DND-41 (cell line): ENCODE measurements around the gene SEMA3B.

Experiments
- EZH2 ChIP-seq: IDR thresholded peaks from 3 replicates; pipeline ENCODE4 v1.6.1; 2012; ENCODE audit warnings: borderline replicate concordance, low read depth, mild to moderate bottlenecking, moderate library complexity, low read length, inconsistent platforms; ENCODE audit not compliant: severe bottlenecking
- TF ChIP-seq, protein P1 (sequence below): IDR thresholded peaks from 2 replicates; pipeline ENCODE4 v1.5.1; 2012; ENCODE audit warnings: borderline replicate concordance, low read length, moderate library complexity, mild to moderate bottlenecking; ENCODE audit not compliant: poor library complexity, severe bottlenecking; ENCODE audit errors: extremely low read depth

DNA sequence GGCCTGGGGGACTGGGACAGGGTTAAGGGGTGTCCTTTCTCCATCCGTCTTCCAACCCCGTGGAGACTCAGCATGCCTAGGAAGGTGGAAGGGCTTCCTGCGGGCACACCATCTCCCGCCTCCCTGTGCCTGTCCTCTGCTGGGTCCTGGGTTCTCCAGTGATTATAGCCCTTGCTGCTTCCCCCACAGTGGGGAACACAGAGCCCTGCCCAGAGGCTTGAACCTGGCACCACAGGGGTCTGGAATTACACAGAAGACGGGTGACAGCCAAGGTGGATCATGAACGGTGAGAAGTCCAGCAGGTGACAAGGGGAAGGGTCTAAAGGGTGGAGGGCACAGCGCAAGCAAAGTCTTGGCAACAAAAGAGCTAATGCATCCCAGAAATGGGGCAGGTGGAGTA is 6.2 kb upstream of the SEMA3B start:
- TF ChIP-seq EZH2, result no peak
- TF ChIP-seq, protein P1, sequence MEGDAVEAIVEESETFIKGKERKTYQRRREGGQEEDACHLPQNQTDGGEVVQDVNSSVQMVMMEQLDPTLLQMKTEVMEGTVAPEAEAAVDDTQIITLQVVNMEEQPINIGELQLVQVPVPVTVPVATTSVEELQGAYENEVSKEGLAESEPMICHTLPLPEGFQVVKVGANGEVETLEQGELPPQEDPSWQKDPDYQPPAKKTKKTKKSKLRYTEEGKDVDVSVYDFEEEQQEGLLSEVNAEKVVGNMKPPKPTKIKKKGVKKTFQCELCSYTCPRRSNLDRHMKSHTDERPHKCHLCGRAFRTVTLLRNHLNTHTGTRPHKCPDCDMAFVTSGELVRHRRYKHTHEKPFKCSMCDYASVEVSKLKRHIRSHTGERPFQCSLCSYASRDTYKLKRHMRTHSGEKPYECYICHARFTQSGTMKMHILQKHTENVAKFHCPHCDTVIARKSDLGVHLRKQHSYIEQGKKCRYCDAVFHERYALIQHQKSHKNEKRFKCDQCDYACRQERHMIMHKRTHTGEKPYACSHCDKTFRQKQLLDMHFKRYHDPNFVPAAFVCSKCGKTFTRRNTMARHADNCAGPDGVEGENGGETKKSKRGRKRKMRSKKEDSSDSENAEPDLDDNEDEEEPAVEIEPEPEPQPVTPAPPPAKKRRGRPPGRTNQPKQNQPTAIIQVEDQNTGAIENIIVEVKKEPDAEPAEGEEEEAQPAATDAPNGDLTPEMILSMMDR, result no peak
